A549 (cell line): ENCODE data around the gene CD82. TPM values are rescaled to one million over a fixed set of nuclear protein-coding genes. Genes with fewer than 3 reads are reported as not detected.
A peak's percentile ranks its signal among the peaks of the same experiment; 100 is the strongest.

ENCODE experiments used
- ATAC-seq, 2 experiments: fragments of 200-7000 bp in 1 of 2; fragments of >200 bp in 1 of 2; cut with Nextera tagmentation in 1 of 2; cut with Tn5 transposase in 1 of 2; 3 replicates each; pipeline versions ENCODE4 v1.8.0 to v1.9.1; 2018 to 2020; ENCODE audit warnings: mild to moderate bottlenecking in 1 of 2, moderate library complexity in 1 of 2
- CTCF ChIA-PET: fragments of 300-600 bp; sonication (Branson Sonifier 250); formaldehyde crosslinking; extraction: SDS; loops from one replicate; lab custom pipeline; 2021; ENCODE audit warnings: antibody characterized with exemption, inconsistent platforms; lab: Yijun Ruan, JAX
- POLR2A ChIA-PET: fragments of 350-600 bp; formaldehyde crosslinking; extraction: SDS; loops from one replicate; lab custom pipeline; 2021; ENCODE audit warnings: antibody characterized with exemption, inconsistent platforms; lab: Yijun Ruan, JAX
- DNase-seq, 2 experiments: peaks; one replicate each; pipeline versions ENCODE4 v3.0.0 to v3.0.0-alpha.2; 2011 to 2016; ENCODE audit warnings: low read depth in 1 of 2, low spot score in 1 of 2
- FAIRE-seq: peaks from 2 replicates; lab custom pipeline; 2011; peaks lifted over from hg19 to GRCh38; lab: Jason Lieb, UNC
- H3K27ac ChIP-seq, 2 experiments: fragments of >200 bp; sonication (Bioruptor Twin); formaldehyde crosslinking; 3 replicates each; pipeline ENCODE4 v1.5.1; 2016 to 2017
- H3K4me1 ChIP-seq: fragments of >200 bp; sonication (Bioruptor Twin); formaldehyde crosslinking; 3 replicates; pipeline ENCODE4 v1.6.1; 2016
- H3K4me2 ChIP-seq: fragments of >200 bp; sonication (Bioruptor Twin); formaldehyde crosslinking; 3 replicates; pipeline ENCODE4 v1.6.1; 2016
- H3K4me3 ChIP-seq: fragments of >200 bp; sonication (Bioruptor Twin); formaldehyde crosslinking; 3 replicates; pipeline ENCODE4 v1.5.1; 2016
- H3K9me3 ChIP-seq: fragments of >200 bp; sonication (Bioruptor Twin); formaldehyde crosslinking; 3 replicates; pipeline ENCODE4 v1.6.1; 2016
- EHF ChIP-seq: fragments of 250-450 bp; sonication (Bioruptor Pico); IDR thresholded peaks from 2 replicates; pipeline ENCODE4 v1.5.0; 2020; ENCODE audit warnings: mild to moderate bottlenecking
- EHMT2 ChIP-seq: fragments of 200-600 bp; sonication (generic); IDR thresholded peaks from 2 replicates; pipeline ENCODE4 v1.6.1; 2016; ENCODE audit warnings: antibody characterized with exemption, low read depth, mild to moderate bottlenecking, moderate library complexity
- FOSB ChIP-seq: fragments of 250-450 bp; sonication (Bioruptor Pico); IDR thresholded peaks from 2 replicates; pipeline ENCODE4 v1.5.0; 2020; ENCODE audit warnings: mild to moderate bottlenecking, moderate library complexity
- HOXB5 ChIP-seq: fragments of 250-450 bp; sonication (Bioruptor Pico); IDR thresholded peaks from 2 replicates; pipeline ENCODE4 v1.5.0; 2020; ENCODE audit warnings: mild to moderate bottlenecking, moderate library complexity
- KDM1A ChIP-seq: fragments of 200-600 bp; sonication (generic); IDR thresholded peaks from 2 replicates; pipeline ENCODE4 v1.6.1; 2016; ENCODE audit warnings: low read depth, mild to moderate bottlenecking
- NFE2L2 ChIP-seq: fragments of 150-350 bp; conservative IDR thresholded peaks from 2 replicates; pipeline ENCODE4 v1.6.1; 2014; ENCODE audit warnings: low read length
- NPAS2 ChIP-seq: fragments of 250-450 bp; sonication (Bioruptor Pico); IDR thresholded peaks from 2 replicates; pipeline ENCODE4 v1.8.0; 2022; ENCODE audit warnings: mild to moderate bottlenecking, moderate library complexity, borderline replicate concordance
- PHF8 ChIP-seq: fragments of 200-600 bp; sonication (generic); IDR thresholded peaks from 2 replicates; pipeline ENCODE4 v1.6.1; 2016; ENCODE audit warnings: low read depth, mild to moderate bottlenecking, antibody characterized with exemption, moderate library complexity, borderline replicate concordance
- RARB ChIP-seq: fragments of 250-450 bp; sonication (Bioruptor Pico); IDR thresholded peaks from 2 replicates; pipeline ENCODE4 v1.8.0; 2021; ENCODE audit warnings: mild to moderate bottlenecking, moderate library complexity
- RFX5 ChIP-seq: fragments of 450-650 bp; IDR thresholded peaks from 2 replicates; pipeline ENCODE4 v1.7.1; 2014; ENCODE audit warnings: antibody characterized with exemption, mild to moderate bottlenecking, moderate library complexity
- SMC3 ChIP-seq: fragments of >200 bp; sonication (Bioruptor Twin); formaldehyde crosslinking; IDR thresholded peaks from 3 replicates; pipeline ENCODE4 v1.6.1; 2018; ENCODE audit warnings: inconsistent platforms
- SREBF2 ChIP-seq: fragments of 450-650 bp; IDR thresholded peaks from 2 replicates; pipeline ENCODE4 v1.6.1; 2014; ENCODE audit warnings: mild to moderate bottlenecking, moderate library complexity
- TFCP2L1 ChIP-seq: fragments of 250-450 bp; sonication (Bioruptor Pico); IDR thresholded peaks from 2 replicates; pipeline ENCODE4 v1.5.0; 2021; ENCODE audit warnings: mild to moderate bottlenecking
- ZC3H11A ChIP-seq: fragments of 450-650 bp; IDR thresholded peaks from 2 replicates; pipeline ENCODE4 v1.6.1; 2014; ENCODE audit warnings: antibody characterized with exemption, mild to moderate bottlenecking
- ZNF302 ChIP-seq: fragments of 250-450 bp; sonication (Bioruptor Pico); IDR thresholded peaks from 2 replicates; pipeline ENCODE4 v1.9.0; 2021; ENCODE audit warnings: inconsistent platforms, mild to moderate bottlenecking, moderate library complexity
- WGBS: methylation state at CpG from one replicate; pipeline ENCODE4 v1.1.6; 2017; ENCODE audit errors: missing lambda C conversion rate; 5-methylcytosine and 5-hydroxymethylcytosine counted together
- polyA plus RNA-seq, 4 experiments: library from polyadenylated mRNA; depleted of rRNA in 3 of 4; stranded (reverse); fragments of >200 nt; fragmentation: RNase III in 1 of 4; extraction: RNeasy Plus Mini Kit Qiagen cat#74134 plus additional on column Dnase treatment in 1 of 4; gene quantifications; 2 replicates in 3 of 4; 3 replicates in 1 of 4; pipeline ENCODE4 v1.2.3, GENCODE V29; 2011 to 2017
- TF ChIP-seq, protein P1 (sequence below): fragments of 150-350 bp; IDR thresholded peaks from 2 replicates; pipeline ENCODE4 v1.6.1; 2014; ENCODE audit warnings: low read depth, mild to moderate bottlenecking, low read length
- TF ChIP-seq, protein P2 (sequence below): fragments of 250-450 bp; sonication (Bioruptor Pico); IDR thresholded peaks from 2 replicates; pipeline ENCODE4 v1.5.0; 2021; ENCODE audit warnings: mild to moderate bottlenecking, moderate library complexity, borderline replicate concordance
- TF ChIP-seq, protein P3 (sequence below): IDR thresholded peaks from 2 replicates; pipeline ENCODE4 v1.6.1; 2012
- TF ChIP-seq, protein P4 (sequence below): fragments of 200-600 bp; sonication (generic); IDR thresholded peaks from 2 replicates; pipeline ENCODE4 v1.6.1; 2016; ENCODE audit warnings: antibody characterized with exemption, mild to moderate bottlenecking, moderate library complexity

The CD82 gene
- polyA plus RNA-seq, 2 of the 4 experiments (the other 2 are of a cell fraction): 2.8 to 3.2 TPM

DNA sequence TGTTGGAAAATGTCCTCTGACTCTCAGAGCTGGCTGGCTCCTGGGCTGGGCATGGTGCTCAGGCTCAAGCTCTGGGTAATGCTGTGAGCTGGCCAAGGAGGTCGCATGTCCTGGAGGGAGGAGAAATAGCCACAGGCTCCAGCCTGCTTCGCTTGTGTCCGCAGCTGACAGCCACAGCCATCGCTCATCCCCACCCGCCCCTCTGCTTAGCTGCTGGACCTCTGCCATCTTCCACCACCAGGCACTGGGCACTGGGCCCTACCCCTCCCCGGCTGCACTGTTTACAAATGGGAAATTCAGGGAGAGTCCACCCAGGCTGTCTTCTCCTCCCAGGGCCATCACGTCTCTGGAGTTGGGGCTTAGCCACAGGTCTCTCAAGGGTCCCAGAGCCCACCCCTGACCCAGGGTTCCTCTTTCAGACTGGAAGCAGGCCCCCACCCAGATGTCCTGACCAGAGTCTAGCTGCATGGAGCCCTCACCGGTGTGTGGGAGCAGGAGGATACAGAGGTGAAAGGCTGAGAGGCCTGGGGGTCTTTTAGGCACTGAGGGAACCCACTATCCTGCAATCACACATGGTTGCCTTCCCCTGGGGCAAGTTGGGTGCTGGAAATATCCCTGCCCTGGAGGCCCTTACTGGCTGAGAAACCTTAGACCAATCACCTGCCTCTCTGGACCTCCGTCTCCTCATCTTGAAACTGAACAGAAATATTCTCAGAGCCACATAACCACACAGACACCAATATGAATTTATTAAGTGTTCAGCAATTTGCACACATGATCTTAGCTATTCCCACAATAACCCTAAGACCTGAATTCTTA is 62.7 kb downstream of the CD82 start:
- H3K4me3 ChIP-seq: no peak overlapping the region
- FAIRE-seq (no peak), DNase-seq (no peak), ATAC-seq (peak in 1 of 2 experiments; percentile 43; a peak in 3 of 6 replicates)
- H3K27ac ChIP-seq: no peak overlapping the region
- TF ChIP-seq RFX5 (no peak), ZC3H11A (no peak), NFE2L2 (no peak), EHF (CRISPR knock-in tag) (no peak), TFCP2L1 (CRISPR knock-in tag) (no peak), ZNF302 (no peak), NPAS2 (no peak), FOSB (CRISPR knock-in tag) (no peak), KDM1A (no peak)
- TF ChIP-seq, protein P1, sequence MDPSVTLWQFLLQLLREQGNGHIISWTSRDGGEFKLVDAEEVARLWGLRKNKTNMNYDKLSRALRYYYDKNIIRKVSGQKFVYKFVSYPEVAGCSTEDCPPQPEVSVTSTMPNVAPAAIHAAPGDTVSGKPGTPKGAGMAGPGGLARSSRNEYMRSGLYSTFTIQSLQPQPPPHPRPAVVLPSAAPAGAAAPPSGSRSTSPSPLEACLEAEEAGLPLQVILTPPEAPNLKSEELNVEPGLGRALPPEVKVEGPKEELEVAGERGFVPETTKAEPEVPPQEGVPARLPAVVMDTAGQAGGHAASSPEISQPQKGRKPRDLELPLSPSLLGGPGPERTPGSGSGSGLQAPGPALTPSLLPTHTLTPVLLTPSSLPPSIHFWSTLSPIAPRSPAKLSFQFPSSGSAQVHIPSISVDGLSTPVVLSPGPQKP: no peak
- TF ChIP-seq, protein P2, sequence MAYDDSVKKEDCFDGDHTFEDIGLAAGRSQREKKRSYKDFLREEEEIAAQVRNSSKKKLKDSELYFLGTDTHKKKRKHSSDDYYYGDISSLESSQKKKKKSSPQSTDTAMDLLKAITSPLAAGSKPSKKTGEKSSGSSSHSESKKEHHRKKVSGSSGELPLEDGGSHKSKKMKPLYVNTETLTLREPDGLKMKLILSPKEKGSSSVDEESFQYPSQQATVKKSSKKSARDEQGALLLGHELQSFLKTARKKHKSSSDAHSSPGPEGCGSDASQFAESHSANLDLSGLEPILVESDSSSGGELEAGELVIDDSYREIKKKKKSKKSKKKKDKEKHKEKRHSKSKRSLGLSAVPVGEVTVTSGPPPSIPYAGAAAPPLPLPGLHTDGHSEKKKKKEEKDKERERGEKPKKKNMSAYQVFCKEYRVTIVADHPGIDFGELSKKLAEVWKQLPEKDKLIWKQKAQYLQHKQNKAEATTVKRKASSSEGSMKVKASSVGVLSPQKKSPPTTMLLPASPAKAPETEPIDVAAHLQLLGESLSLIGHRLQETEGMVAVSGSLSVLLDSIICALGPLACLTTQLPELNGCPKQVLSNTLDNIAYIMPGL (CRISPR knock-in tag): no peak
- TF ChIP-seq, protein P3, sequence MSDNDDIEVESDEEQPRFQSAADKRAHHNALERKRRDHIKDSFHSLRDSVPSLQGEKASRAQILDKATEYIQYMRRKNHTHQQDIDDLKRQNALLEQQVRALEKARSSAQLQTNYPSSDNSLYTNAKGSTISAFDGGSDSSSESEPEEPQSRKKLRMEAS: no peak
- CTCF ChIA-PET: interaction anchor here (0.6 to 25.3 kb wide), 11 partner anchors 9 to 476 kb away, joined by 3 to 865 read pairs (median 3); partner anchors contain the start of gene CD82
- 62% methylated on average over 8 of the region's 9 CpGs for WGBS
- no peaks in the 10 kb centered on the region for H3K9me3 ChIP-seq
- POLR2A ChIA-PET: no interaction called here
- no peak overlapping the region for H3K4me2 ChIP-seq
- H3K4me1 ChIP-seq: no peaks in the 10 kb centered on the region

DNA sequence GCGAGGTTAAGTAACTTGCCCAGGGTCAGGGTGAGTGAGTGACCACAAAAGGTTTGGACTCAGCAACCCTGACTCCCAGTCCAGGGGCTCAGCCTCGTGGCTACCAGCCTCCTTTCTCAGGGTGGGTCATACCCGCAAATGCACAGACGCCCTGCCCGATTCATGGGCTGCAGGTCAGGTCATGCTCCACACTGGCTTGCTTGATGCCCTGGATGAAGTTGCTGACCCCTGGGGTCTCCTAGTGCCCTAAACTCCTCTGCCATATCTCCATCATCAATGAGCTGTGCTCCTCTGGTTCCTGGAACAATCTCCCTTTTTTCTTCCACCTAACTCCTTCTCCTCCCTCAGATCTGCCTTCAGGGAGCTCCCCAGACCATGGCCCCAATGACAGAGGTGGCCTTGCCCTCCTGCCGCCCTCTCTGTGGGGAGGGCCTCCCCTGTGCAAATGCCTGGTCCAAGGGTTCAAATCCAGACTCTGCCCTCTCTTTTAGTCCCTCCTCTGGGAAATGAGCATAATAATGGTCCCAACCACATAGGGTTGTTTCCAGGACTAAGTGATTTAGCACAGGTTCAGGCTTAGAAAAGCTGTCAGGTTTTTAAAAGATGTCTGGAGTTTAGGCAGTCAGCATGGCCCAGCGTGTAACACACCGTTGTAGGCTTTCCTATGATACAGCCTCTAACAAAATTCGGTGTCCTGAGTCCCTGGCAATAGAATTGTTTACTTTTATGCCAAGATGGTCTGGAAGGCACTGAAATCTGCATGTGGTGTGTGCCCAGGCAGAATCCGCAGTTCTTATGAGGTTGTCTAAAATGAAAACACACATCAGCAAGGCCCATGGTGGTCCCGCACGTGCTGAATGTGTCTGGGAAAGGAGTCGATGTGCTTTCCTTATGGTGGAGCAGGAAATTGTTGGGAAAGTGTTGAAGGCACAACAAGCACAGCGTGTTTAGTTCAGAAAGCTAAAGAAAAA is 63.6 kb downstream of the CD82 start:
- no peak for TF ChIP-seq PHF8
- no peak for TF ChIP-seq SREBF2
- TF ChIP-seq RARB: no peak
- no peak for TF ChIP-seq HOXB5 (CRISPR knock-in tag)
- no peak for TF ChIP-seq EHMT2
- TF ChIP-seq, protein P4, sequence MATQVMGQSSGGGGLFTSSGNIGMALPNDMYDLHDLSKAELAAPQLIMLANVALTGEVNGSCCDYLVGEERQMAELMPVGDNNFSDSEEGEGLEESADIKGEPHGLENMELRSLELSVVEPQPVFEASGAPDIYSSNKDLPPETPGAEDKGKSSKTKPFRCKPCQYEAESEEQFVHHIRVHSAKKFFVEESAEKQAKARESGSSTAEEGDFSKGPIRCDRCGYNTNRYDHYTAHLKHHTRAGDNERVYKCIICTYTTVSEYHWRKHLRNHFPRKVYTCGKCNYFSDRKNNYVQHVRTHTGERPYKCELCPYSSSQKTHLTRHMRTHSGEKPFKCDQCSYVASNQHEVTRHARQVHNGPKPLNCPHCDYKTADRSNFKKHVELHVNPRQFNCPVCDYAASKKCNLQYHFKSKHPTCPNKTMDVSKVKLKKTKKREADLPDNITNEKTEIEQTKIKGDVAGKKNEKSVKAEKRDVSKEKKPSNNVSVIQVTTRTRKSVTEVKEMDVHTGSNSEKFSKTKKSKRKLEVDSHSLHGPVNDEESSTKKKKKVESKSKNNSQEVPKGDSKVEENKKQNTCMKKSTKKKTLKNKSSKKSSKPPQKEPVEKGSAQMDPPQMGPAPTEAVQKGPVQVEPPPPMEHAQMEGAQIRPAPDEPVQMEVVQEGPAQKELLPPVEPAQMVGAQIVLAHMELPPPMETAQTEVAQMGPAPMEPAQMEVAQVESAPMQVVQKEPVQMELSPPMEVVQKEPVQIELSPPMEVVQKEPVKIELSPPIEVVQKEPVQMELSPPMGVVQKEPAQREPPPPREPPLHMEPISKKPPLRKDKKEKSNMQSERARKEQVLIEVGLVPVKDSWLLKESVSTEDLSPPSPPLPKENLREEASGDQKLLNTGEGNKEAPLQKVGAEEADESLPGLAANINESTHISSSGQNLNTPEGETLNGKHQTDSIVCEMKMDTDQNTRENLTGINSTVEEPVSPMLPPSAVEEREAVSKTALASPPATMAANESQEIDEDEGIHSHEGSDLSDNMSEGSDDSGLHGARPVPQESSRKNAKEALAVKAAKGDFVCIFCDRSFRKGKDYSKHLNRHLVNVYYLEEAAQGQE: no peak
- TF ChIP-seq SMC3: no peak
- no peak overlapping the region for H3K4me2 ChIP-seq
- ChIA-PET CTCF (interaction anchor here (0.6 to 25.3 kb wide), 9 partner anchors 10 to 475 kb away, joined by 3 to 400 read pairs (median 3); no protein-coding TSS in a partner anchor), POLR2A (no interaction called here)
- FAIRE-seq (no peak), DNase-seq (no peak), ATAC-seq (no peak)
- H3K4me3 ChIP-seq: no peak overlapping the region
- H3K27ac ChIP-seq: no peak overlapping the region
- no peaks in the 10 kb centered on the region for H3K9me3 ChIP-seq
- WGBS: 56% methylated on average over 14 of the region's 14 CpGs
- peaks cover 4% of the 10 kb centered on the region; the same call in 2 of the 3 replicates for H3K4me1 ChIP-seq
